K562 (cell line): ENCODE measurements around the gene SRGAP3. TPM values are rescaled to one million over a fixed set of nuclear protein-coding genes. Genes with fewer than 3 reads are reported as not detected.

Experiments
- ATAC-seq: fragments of 200-7000 bp; cut with Tn5 transposase; 3 replicates; pipeline ENCODE4 v1.9.1; 2020; ENCODE audit warnings: moderate library complexity
- BruUV-seq: library from RNA; stranded (reverse); fragments of 400-500 nt; replicated peaks from 2 replicates; lab custom pipeline; 2021; lab: Mats Ljungman, UMichigan
- CTCF ChIA-PET: fragments of 300-600 bp; formaldehyde crosslinking; extraction: SDS; loops from one replicate; lab custom pipeline; 2021; ENCODE audit warnings: low intra/inter-chr PET ratio; lab: Yijun Ruan, JAX
- POLR2A ChIA-PET: fragments of 300-600, 350-650 bp; sonication (Branson Sonifier 250); formaldehyde crosslinking; extraction: SDS; loops from one replicate; lab custom pipeline; 2021; ENCODE audit warnings: antibody characterized with exemption, inconsistent platforms; lab: Yijun Ruan, JAX
- DNase-seq, 4 experiments: peaks; one replicate each; pipeline versions ENCODE4 v3.0.0 to v3.0.0-alpha.2; 2011 to 2018; ENCODE audit warnings: low spot score in 3 of 4, mixed read lengths in 3 of 4; ENCODE audit errors: extremely low read depth in 1 of 4
- FAIRE-seq: peaks from 2 replicates; lab custom pipeline; 2011; peaks lifted over from hg19 to GRCh38; lab: Jason Lieb, UNC
- H2AFZ ChIP-seq: 2 replicates; pipeline ENCODE4 v1.6.0; 2011; ENCODE audit warnings: low read depth, low read length, control low read depth, inconsistent platforms
- H3K27ac ChIP-seq: fragments of 200-600 bp; 3 replicates; pipeline ENCODE4 v1.8.0; 2011; ENCODE audit warnings: low read depth, mild to moderate bottlenecking, control low read depth, inconsistent platforms, low read length, moderate library complexity, mixed read lengths; ENCODE audit errors: extremely low read depth
- H3K27me3 ChIP-seq, 2 experiments: fragments of 300-600 bp in 1 of 2; 2 replicates in 1 of 2; 3 replicates in 1 of 2; pipeline versions ENCODE4 v1.6.0 to v1.8.0; 2011; ENCODE audit warnings: inconsistent platforms in 2 of 2, low read length in 2 of 2, mild to moderate bottlenecking in 1 of 2, mixed read lengths in 1 of 2, moderate library complexity in 1 of 2; ENCODE audit not compliant: control insufficient read depth in 2 of 2, insufficient read depth in 2 of 2
- H3K36me3 ChIP-seq: fragments of 300-600 bp; 3 replicates; pipeline ENCODE4 v1.8.0; 2011; ENCODE audit warnings: mild to moderate bottlenecking, low read length, inconsistent platforms; ENCODE audit not compliant: control insufficient read depth, insufficient read depth
- H3K4me1 ChIP-seq, 2 experiments: fragments of 200-600 bp in 1 of 2; replicated peaks in 1 of 2; 2 replicates in 1 of 2; 3 replicates in 1 of 2; pipeline versions ENCODE4 v1.5.1 to v1.8.0; 2011; ENCODE audit warnings: inconsistent platforms in 2 of 2, low read length in 2 of 2, mild to moderate bottlenecking in 1 of 2, mixed read lengths in 1 of 2, moderate library complexity in 1 of 2; ENCODE audit not compliant: control insufficient read depth in 2 of 2, insufficient read depth in 2 of 2
- H3K4me2 ChIP-seq: 2 replicates; pipeline ENCODE4 v1.6.1; 2011; ENCODE audit warnings: low read length, control low read depth, inconsistent platforms, mixed read lengths; ENCODE audit not compliant: insufficient read depth
- H3K4me3 ChIP-seq: fragments of 200-600 bp; sonication (generic), shearing (Covaris generic); 2 replicates; pipeline ENCODE4 v1.5.1; 2016; ENCODE audit warnings: control low read depth, inconsistent platforms
- H3K79me2 ChIP-seq: fragments of 200-600 bp; 3 replicates; pipeline ENCODE4 v1.8.0; 2011; ENCODE audit warnings: low read length, inconsistent platforms; ENCODE audit not compliant: control insufficient read depth, insufficient read depth
- H3K9ac ChIP-seq, 2 experiments: 2 replicates each; pipeline versions ENCODE4 v1.6.0 to v1.6.1; 2011; ENCODE audit warnings: low read depth in 2 of 2, low read length in 2 of 2, control low read depth in 1 of 2, inconsistent platforms in 1 of 2, mild to moderate bottlenecking in 1 of 2, mixed read lengths in 1 of 2; ENCODE audit not compliant: insufficient read depth in 1 of 2
- H3K9me1 ChIP-seq: one replicate; pipeline ENCODE4 v1.6.0; 2011; ENCODE audit warnings: inconsistent platforms, mild to moderate bottlenecking, low read length, moderate library complexity; ENCODE audit not compliant: control insufficient read depth, insufficient read depth
- H3K9me3 ChIP-seq: replicated peaks from 2 replicates; pipeline ENCODE4 v1.5.1; 2011; ENCODE audit warnings: low read depth, low read length, inconsistent platforms; ENCODE audit not compliant: control insufficient read depth, insufficient read depth
- H4K20me1 ChIP-seq: replicated peaks from 2 replicates; pipeline ENCODE4 v1.6.1; 2011; ENCODE audit warnings: low read length, inconsistent platforms, mixed read lengths; ENCODE audit not compliant: control insufficient read depth, insufficient read depth
- E2F8 ChIP-seq: fragments of 450-650 bp; IDR thresholded peaks from 2 replicates; pipeline ENCODE4 v1.7.1; 2018; ENCODE audit warnings: mild to moderate bottlenecking, low read depth; ENCODE audit not compliant: partially characterized antibody
- TFAP4 ChIP-seq: sonication (generic); formaldehyde crosslinking; IDR thresholded peaks from 2 replicates; pipeline ENCODE4 v1.8.0; 2022; ENCODE audit warnings: missing genetic modification reagents, mild to moderate bottlenecking, moderate library complexity, borderline replicate concordance
- whole genome bisulfite sequencing: fragments of 100-300 bp; shearing (Covaris generic); methylation state at CpG from one replicate; pipeline ENCODE4 v1.1.6; 2016; ENCODE audit warnings: low coverage, mixed read lengths; ENCODE audit not compliant: insufficient coverage; ENCODE audit errors: missing lambda C conversion rate; 5-methylcytosine and 5-hydroxymethylcytosine counted together
- in situ Hi-C: fragments of 300-500 bp; cut with MboI; formaldehyde crosslinking; loops from 4 replicates; pipeline ENCODE4 v1.15.0; 2018; ENCODE audit warnings: inconsistent platforms, mixed read lengths
- intact Hi-C: fragments of 100-400 bp; cut with micrococcal nuclease; formaldehyde crosslinking; loops from 2 replicates; pipeline ENCODE4 v1.14.2; 2022
- polyA plus RNA-seq, 8 experiments: library from polyadenylated mRNA; depleted of rRNA in 4 of 8; stranded (reverse) in 5 of 8; unstranded in 3 of 8; fragments of >200 nt; fragmentation: Nextera tagmentation in 2 of 8; fragmentation: Illumina TruSeq in 1 of 8; extraction: Ambion mirVana in 2 of 8; extraction: Trizol in 1 of 8; gene quantifications; 2 replicates each; pipeline versions ENCODE4 v1.2.1 to v1.2.3, GENCODE V29; 2011 to 2014; ENCODE audit warnings: inconsistent platforms in 1 of 8, missing spikeins in 1 of 8
- total RNA-seq, 7 experiments: library from RNA; depleted of rRNA in 6 of 7; stranded (reverse); fragments of >200 nt in 6 of 7; fragmentation: Illumina TruSeq in 2 of 7; extraction: Trizol in 2 of 7; gene quantifications; 2 replicates each; pipeline versions ENCODE4 v1.2.1 to v1.2.3, GENCODE V29; 2011 to 2021; ENCODE audit warnings: low replicate concordance in 1 of 7

SRGAP3 gene
- total and polyA plus RNA-seq, 9 of the 15 experiments (the other 6 are each of a cell fraction or from before 2014, with no cell fraction given): 0.11 to 0.85 (median 0.35) TPM; not detected in 2

- Histone ChIP-seq H4K20me1 (peaks cover 4% of the 10 kb centered on the region), H3K9me1 (no peaks in the 10 kb centered on the region), H3K9ac (no peak overlapping the region), H3K27me3 (peaks cover 55 to 82% of the 10 kb centered on the region in 2 experiments), H3K36me3 (no peaks in the 10 kb centered on the region), H3K4me2 (no peak overlapping the region), H3K4me3 (no peak overlapping the region), H3K79me2 (no peaks in the 10 kb centered on the region), H3K9me3 (peaks cover 6% of the 10 kb centered on the region), H3K4me1 (peaks cover 0 to 3% of the 10 kb centered on the region in 2 experiments; a peak in 2 of 5 replicates), H2AFZ (no peak overlapping the region), H3K27ac (no peak overlapping the region)
- no peak for TF ChIP-seq E2F8
- peak; percentile 55; the same call in 1 of the 2 replicates for TF ChIP-seq TFAP4 (CRISPR knock-in tag)
- in situ Hi-C loops (no loop called here), intact Hi-C loops (no loop called here)
- ATAC-seq: no peak
- no peak for DNase-seq
- no TSS peak for BruUV-seq
- FAIRE-seq: no peak
- WGBS: 5% methylated on average over 36 of the region's 36 CpGs
- ChIA-PET CTCF (no interaction called here), POLR2A (no interaction called here)
Observed at GRCh38 chr3:8990266-8991215, 258.9 kb downstream of the SRGAP3 start.
